ENCODE measurements around the gene EGFLAM.

Gene EGFLAM

GRCh38 chr5:38258319-38259061 is at the start of gene EGFLAM:
TSS of gene EGFLAM (plus strand) at chr5:38258559. CDS start at chr5:38258755, 196 bp downstream.
- DNase-seq = peak in 1 of 2 experiments; percentile 54

- DNase-seq = peak; percentile 30 to 62
Measured at GRCh38 chr5:38208782-38209378, 49.5 kb upstream of the EGFLAM start.

GRCh38 chr5:38210676-38211353 is 47.5 kb upstream of the EGFLAM start:
- DNase-seq = no peak

- DNase-seq = no peak
Measured at GRCh38 chr5:38211354-38211710, 47.0 kb upstream of the EGFLAM start.

- no peak for DNase-seq
Measured at GRCh38 chr5:38212307-38212706, 46.1 kb upstream of the EGFLAM start.

GRCh38 chr5:38226091-38226490 is 32.3 kb upstream of the EGFLAM start:
- no peak for DNase-seq

- DNase-seq = no peak
Measured at GRCh38 chr5:38228914-38229313, 29.4 kb upstream of the EGFLAM start.

- no peak for DNase-seq
Measured at GRCh38 chr5:38234737-38235136, 23.6 kb upstream of the EGFLAM start.

- DNase-seq = no peak
Measured at GRCh38 chr5:38237681-38238080, 20.7 kb upstream of the EGFLAM start.

GRCh38 chr5:38240212-38240611 is 18.1 kb upstream of the EGFLAM start:
- no peak for DNase-seq

GRCh38 chr5:38241655-38242054 is 16.7 kb upstream of the EGFLAM start:
- no peak for DNase-seq

- DNase-seq = no peak
Measured at GRCh38 chr5:38245307-38245706, 13.1 kb upstream of the EGFLAM start.

- DNase-seq = no peak
Measured at GRCh38 chr5:38249301-38249700, 9.1 kb upstream of the EGFLAM start.

- no peak for DNase-seq
Measured at GRCh38 chr5:38249812-38250211, 8.5 kb upstream of the EGFLAM start.

- no peak for DNase-seq
Measured at GRCh38 chr5:38250763-38251448, 7.5 kb upstream of the EGFLAM start.

- no peak for DNase-seq
Measured at GRCh38 chr5:38253759-38254158, 4.6 kb upstream of the EGFLAM start.

- no peak for DNase-seq
Measured at GRCh38 chr5:38257308-38258041, 884 bp upstream of the EGFLAM start.

GRCh38 chr5:38258042-38258318 is 379 bp upstream of the EGFLAM start:
- DNase-seq = no peak

GRCh38 chr5:38259062-38259808 is 876 bp downstream of the EGFLAM start:
- no peak for DNase-seq

- DNase-seq = no peak
Measured at GRCh38 chr5:38259809-38260160, 1.4 kb downstream of the EGFLAM start.

GRCh38 chr5:38263983-38264382 is 5.6 kb downstream of the EGFLAM start:
- DNase-seq = no peak

GRCh38 chr5:38265546-38266179 is 7.3 kb downstream of the EGFLAM start:
- DNase-seq = peak in 1 of 2 experiments; percentile 81

All from NCI-H1930 (cell line).